Heart left ventricle (tissue), 16 donors: ENCODE results near the gene EGLN3. TPM values are rescaled to one million over a fixed set of nuclear protein-coding genes. Genes with fewer than 3 reads are reported as not detected.
A peak's percentile ranks its signal among the peaks of the same experiment; 100 is the strongest.

Source experiments
- ATAC-seq, 4 donors: fragments of 200-7000 bp; cut with Tn5 transposase; one replicate each; pipeline ENCODE4 v1.9.1; 2020 to 2022; ENCODE audit warnings: moderate library complexity in 4 of 4, mild to moderate bottlenecking in 3 of 4, moderate number of reproducible peaks in 1 of 4
- DNase-seq, 5 donors: peaks; one replicate each; pipeline ENCODE4 v3.0.0-alpha.2; 2020
- H3K27ac ChIP-seq, 12 donors: fragments of 200-600 bp; sonication (generic) in 4 of 12; one replicate each; pipeline versions ENCODE4 v1.5.0 to v1.8.0; 2016 to 2022; ENCODE audit warnings: mild to moderate bottlenecking in 2 of 12
- H3K27me3 ChIP-seq, 9 donors: fragments of 200-600 bp; sonication (generic) in 2 of 9; one replicate each; pipeline versions ENCODE4 v1.5.1 to v1.8.0; 2016 to 2022; ENCODE audit warnings: mild to moderate bottlenecking in 3 of 9
- H3K36me3 ChIP-seq, 9 donors: fragments of 200-600 bp; sonication (generic) in 2 of 9; one replicate each; pipeline versions ENCODE4 v1.5.0 to v1.8.0; 2018 to 2022; ENCODE audit warnings: mild to moderate bottlenecking in 2 of 9
- H3K4me1 ChIP-seq, 12 donors: fragments of 200-600 bp; sonication (generic) in 4 of 12; one replicate each; pipeline versions ENCODE4 v1.5.0 to v1.8.0; 2016 to 2022; ENCODE audit warnings: mild to moderate bottlenecking in 3 of 12
- H3K4me3 ChIP-seq, 12 donors: fragments of 200-600 bp; sonication (generic) in 4 of 12; one replicate each; pipeline versions ENCODE4 v1.5.0 to v1.8.0; 2017 to 2022; ENCODE audit warnings: mild to moderate bottlenecking in 9 of 12, moderate library complexity in 4 of 12
- H3K9me3 ChIP-seq, 12 donors: fragments of 200-600 bp; sonication (generic) in 4 of 12; one replicate each; pipeline versions ENCODE4 v1.5.0 to v1.8.0; 2016 to 2022; ENCODE audit warnings: mild to moderate bottlenecking in 1 of 12
- CTCF ChIP-seq, 12 donors: fragments of 200-600 bp; sonication (generic) in 4 of 12; IDR thresholded peaks; one replicate each; pipeline versions ENCODE4 v1.5.0 to v1.8.0; 2018 to 2022; ENCODE audit warnings: antibody characterized with exemption in 12 of 12, mild to moderate bottlenecking in 5 of 12
- POLR2A ChIP-seq, 2 donors: fragments of 450-650 bp; IDR thresholded peaks; one replicate each; pipeline ENCODE4 v1.6.1; 2017; ENCODE audit warnings: antibody characterized with exemption in 2 of 2, mild to moderate bottlenecking in 2 of 2, moderate library complexity in 2 of 2
- WGBS, 4 donors: extraction: QIAGEN DNeasy Blood & Tissue Kit in 2 of 4; methylation state at CpG; one replicate each; pipeline versions ENCODE4 v1.1.5 to v1.1.7; 2013 to 2018; 5-methylcytosine and 5-hydroxymethylcytosine counted together
- intact Hi-C, 10 donors: fragments of 100-400 bp; cut with DNase I; formaldehyde crosslinking; loops; one replicate each; pipeline versions ENCODE4 v1.11.1 to v1.14.2; 2022
- polyA plus RNA-seq, 2 donors: library from polyadenylated mRNA; stranded (reverse); fragments of 200-250 nt; gene quantifications; one replicate each; pipeline ENCODE4 v1.2.3, GENCODE V29; 2013
- total RNA-seq, 9 donors: library from RNA; depleted of rRNA in 2 of 9; stranded (reverse); fragments of >200 nt in 2 of 9; fragmentation: NEBNext Ultra II Directional in 3 of 9; extraction: Animal tissue kit (Norgen Biotek cat#: 25700) in 3 of 9; gene quantifications; one replicate each; pipeline versions ENCODE4 v1.1.0 to v1.2.4, GENCODE V29; 2016 to 2023
- donor health status: ischemic (EF 13 %, LVEDD 7.1; RV severe dilation, severe dysfunction).
- donor health status: healthy with polysubstance abuse.
- donor health status: DM: no; HTN: yes; CAD: no.
- donor health status: DM: no; HTN: no; CAD: no.
- donor health status: ischemic (EF 25% LVEDD 6.9; RV normal size, moderate dysfunction).
- donor health status: ischemic (EF 25% LVEDD 5.7; RV mildly dilated, moderate dysfunction).
- donor health status: healthy.
- donor health status: DM: yes; HTN: yes; CAD: no.
- donor health status: ischemic (EF 35%, LVEDD 5.7; RV mildly dilated, moderate dysfunction).
- donor health status: nonischemic (EF 11% LVEDD 7.7; RV severe dilation, severe dysfunction).
- donor health status: DM: yes; HTN: yes; CAD: no.
- donor health status: PGD.
- donor health status: ischemic (EF 29% LVEDD 5.4; RV normal size, mild dysfunction).
- donor health status: nonischemic (EF 23%, LVEDD 6.1; RV moderate dilation, normal function).

The EGLN3 gene
- total and polyA plus RNA-seq, 11 donors: 46.5 to 308 (median 138) TPM

- no peak for TF ChIP-seq POLR2A (IDR thresholded peaks at IDR 0.05)
- TF ChIP-seq CTCF (IDR thresholded peaks at IDR 0.05): no peak
- intact Hi-C loops: loop anchor here in 4 of 10 donors (5.0 to 10.0 kb wide), 4 partner anchors 98 to 279 kb away; no protein-coding TSS in a partner anchor
Observed at GRCh38 chr14:33945210-33946088, 5.4 kb downstream of the EGLN3 start.

GRCh38 chr14:33943096-33943883 is 7.6 kb downstream of the EGLN3 start:
- DNase-seq: no peak
- TF ChIP-seq POLR2A (IDR thresholded peaks at IDR 0.05): no peak
- no peak for TF ChIP-seq CTCF (IDR thresholded peaks at IDR 0.05)
- Histone ChIP-seq H3K27me3 (no peaks in the 10 kb centered on the region), H3K4me3 (no peak overlapping the region), H3K4me1 (peaks cover 0 to 91% (median 39%) of the 10 kb centered on the region in 12 donors), H3K27ac (peak overlapping the region in 5 of 12 donors; percentile 2 to 86 (median 54)), H3K9me3 (no peaks in the 10 kb centered on the region), H3K36me3 (no peaks in the 10 kb centered on the region)
- ATAC-seq: no peak
- intact Hi-C loops: loop anchor here in 4 of 10 donors (10.0 kb wide), 3 partner anchors 112 to 282 kb away; no protein-coding TSS in a partner anchor
- WGBS, 4 donors: 48 to 61% (median 56%) methylated on average over 8 of the region's 8 CpGs

More at GRCh38 chr14:33945210-33946088, 5.4 kb downstream of the EGLN3 start:
- H3K4me1 ChIP-seq: peaks cover 0 to 73% (median 33%) of the 10 kb centered on the region in 12 donors
- H3K9me3 ChIP-seq: no peaks in the 10 kb centered on the region
- DNase-seq (no peak), ATAC-seq (no peak)
- H3K36me3 ChIP-seq: no peaks in the 10 kb centered on the region
- peak overlapping the region in 3 of 12 donors; percentile 18 to 36 (median 35) for H3K27ac ChIP-seq
- 56 to 81% (median 77%) methylated on average over 4 of the region's 4 CpGs for WGBS, 4 donors
- H3K27me3 ChIP-seq: peaks cover 0 to 10% (median 0%) of the 10 kb centered on the region in 9 donors
- no peak overlapping the region for H3K4me3 ChIP-seq

GRCh38 chr14:33941718-33942117 is 9.2 kb downstream of the EGLN3 start:
- WGBS, 4 donors: 60 to 64% (median 63%) methylated on average over 3 of the region's 3 CpGs
- TF ChIP-seq POLR2A (IDR thresholded peaks at IDR 0.05) (no peak), CTCF (IDR thresholded peaks at IDR 0.05) (peak in 1 of 12 donors; percentile 6)
- DNase-seq: no peak
- H3K27me3 ChIP-seq: no peaks in the 10 kb centered on the region
- intact Hi-C loops: loop anchor here in 4 of 10 donors (10.0 kb wide), 3 partner anchors 113 to 283 kb away; no protein-coding TSS in a partner anchor
- H3K27ac ChIP-seq: peak overlapping the region in 7 of 12 donors; percentile 7 to 86 (median 35)
- no peaks in the 10 kb centered on the region for H3K9me3 ChIP-seq
- H3K36me3 ChIP-seq: no peaks in the 10 kb centered on the region
- H3K4me3 ChIP-seq: no peak overlapping the region
- H3K4me1 ChIP-seq: peaks cover 0 to 99% (median 49%) of the 10 kb centered on the region in 12 donors
- no peak for ATAC-seq
